ENCODE data around the gene AMZ1.

DNA sequence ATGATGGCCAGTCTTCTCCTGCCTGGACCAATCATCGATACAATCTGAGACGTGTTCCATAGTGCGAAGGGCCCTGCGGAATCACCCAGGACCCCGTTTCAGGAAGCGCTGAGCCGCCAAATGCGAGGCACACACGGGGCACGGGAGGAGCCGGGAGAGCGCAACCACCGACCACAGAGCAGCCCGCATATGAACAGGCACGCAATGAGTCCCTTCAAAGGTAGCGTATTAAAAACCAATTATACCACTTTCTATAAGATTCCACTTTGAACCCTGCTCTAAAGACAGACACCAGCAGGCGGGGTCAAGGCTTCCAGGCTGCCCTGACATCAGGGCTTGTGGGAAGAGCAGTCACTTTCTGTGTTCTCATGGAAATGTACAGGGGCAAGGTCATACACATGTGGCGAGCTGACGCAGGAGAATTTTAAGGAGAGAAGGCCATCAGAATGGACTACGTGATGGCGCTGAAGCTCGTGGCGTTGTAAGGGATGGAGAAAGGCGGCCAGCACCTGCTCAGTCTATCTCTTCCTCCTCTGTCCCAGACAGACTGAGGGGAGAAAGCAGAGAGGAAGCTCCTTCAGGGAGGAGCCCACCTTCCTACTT is 46.2 kb downstream of the AMZ1 start:
- TF ChIP-seq, protein P1, sequence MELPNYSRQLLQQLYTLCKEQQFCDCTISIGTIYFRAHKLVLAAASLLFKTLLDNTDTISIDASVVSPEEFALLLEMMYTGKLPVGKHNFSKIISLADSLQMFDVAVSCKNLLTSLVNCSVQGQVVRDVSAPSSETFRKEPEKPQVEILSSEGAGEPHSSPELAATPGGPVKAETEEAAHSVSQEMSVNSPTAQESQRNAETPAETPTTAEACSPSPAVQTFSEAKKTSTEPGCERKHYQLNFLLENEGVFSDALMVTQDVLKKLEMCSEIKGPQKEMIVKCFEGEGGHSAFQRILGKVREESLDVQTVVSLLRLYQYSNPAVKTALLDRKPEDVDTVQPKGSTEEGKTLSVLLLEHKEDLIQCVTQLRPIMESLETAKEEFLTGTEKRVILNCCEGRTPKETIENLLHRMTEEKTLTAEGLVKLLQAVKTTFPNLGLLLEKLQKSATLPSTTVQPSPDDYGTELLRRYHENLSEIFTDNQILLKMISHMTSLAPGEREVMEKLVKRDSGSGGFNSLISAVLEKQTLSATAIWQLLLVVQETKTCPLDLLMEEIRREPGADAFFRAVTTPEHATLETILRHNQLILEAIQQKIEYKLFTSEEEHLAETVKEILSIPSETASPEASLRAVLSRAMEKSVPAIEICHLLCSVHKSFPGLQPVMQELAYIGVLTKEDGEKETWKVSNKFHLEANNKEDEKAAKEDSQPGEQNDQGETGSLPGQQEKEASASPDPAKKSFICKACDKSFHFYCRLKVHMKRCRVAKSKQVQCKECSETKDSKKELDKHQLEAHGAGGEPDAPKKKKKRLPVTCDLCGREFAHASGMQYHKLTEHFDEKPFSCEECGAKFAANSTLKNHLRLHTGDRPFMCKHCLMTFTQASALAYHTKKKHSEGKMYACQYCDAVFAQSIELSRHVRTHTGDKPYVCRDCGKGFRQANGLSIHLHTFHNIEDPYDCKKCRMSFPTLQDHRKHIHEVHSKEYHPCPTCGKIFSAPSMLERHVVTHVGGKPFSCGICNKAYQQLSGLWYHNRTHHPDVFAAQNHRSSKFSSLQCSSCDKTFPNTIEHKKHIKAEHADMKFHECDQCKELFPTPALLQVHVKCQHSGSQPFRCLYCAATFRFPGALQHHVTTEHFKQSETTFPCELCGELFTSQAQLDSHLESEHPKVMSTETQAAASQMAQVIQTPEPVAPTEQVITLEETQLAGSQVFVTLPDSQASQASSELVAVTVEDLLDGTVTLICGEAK (IDR thresholded peaks at IDR 0.05; ENCODE audit: borderline replicate concordance): no peak
- TF ChIP-seq CTCF (IDR thresholded peaks at IDR 0.05 in 2 of 3, conservative IDR thresholded peaks at IDR 0.05 in 1 of 3; ENCODE audit: control insufficient read depth in 2 of 3, extremely low read depth in 1 of 3, insufficient read depth in 1 of 3, low read depth in 3 of 3, low read length in 3 of 3) (no peak), ESRRA (IDR thresholded peaks at IDR 0.05; ENCODE audit: low read length) (no peak), MXI1 (IDR thresholded peaks at IDR 0.05; ENCODE audit: low read depth, low read length) (no peak), POLR2AphosphoS2 (IDR thresholded peaks at IDR 0.05; ENCODE audit: low read depth, low read length) (no peak)

All from GM12878 (cell line).